GM04503 (cell line): ENCODE data around the gene DTNBP1.
"Not testable (repeated sequence)": the region's sequence is repeated elsewhere in the genome, so short reads cannot be mapped to it uniquely, and the experiment has no call there.

Source experiments
- DNase-seq: peaks from one replicate; pipeline ENCODE4 v3.0.0-alpha.2; 2012; ENCODE audit warnings: low read depth

DTNBP1 gene

GRCh38 chr6:15556711-15557110 is 106.1 kb downstream of the DTNBP1 start:
- no peak for DNase-seq

GRCh38 chr6:15555101-15556038 is 107.5 kb downstream of the DTNBP1 start:
- DNase-seq: no peak

- DNase-seq: no peak
Measured at GRCh38 chr6:15554728-15555100, 108.1 kb downstream of the DTNBP1 start.

- DNase-seq: no peak
Measured at GRCh38 chr6:15553736-15554294, 109.0 kb downstream of the DTNBP1 start.

- no peak for DNase-seq
Measured at GRCh38 chr6:15553031-15553430, 109.8 kb downstream of the DTNBP1 start.

GRCh38 chr6:15551798-15552197 is 111.0 kb downstream of the DTNBP1 start:
- DNase-seq: no peak

- DNase-seq: no peak
Measured at GRCh38 chr6:15551262-15551661, 111.6 kb downstream of the DTNBP1 start.

GRCh38 chr6:15550546-15551123 is 112.2 kb downstream of the DTNBP1 start:
- no peak for DNase-seq

- no peak for DNase-seq
Measured at GRCh38 chr6:15549371-15549770, 113.5 kb downstream of the DTNBP1 start.

- DNase-seq: no peak
Measured at GRCh38 chr6:15547400-15547799, 115.4 kb downstream of the DTNBP1 start.

GRCh38 chr6:15546591-15546990 is 116.2 kb downstream of the DTNBP1 start:
- no peak for DNase-seq

- DNase-seq: no peak
Measured at GRCh38 chr6:15544321-15544900, 118.4 kb downstream of the DTNBP1 start.

- not testable (repeated sequence) for DNase-seq
Measured at GRCh38 chr6:15543332-15543917, 119.4 kb downstream of the DTNBP1 start.

GRCh38 chr6:15539722-15540270 is 123.0 kb downstream of the DTNBP1 start:
- DNase-seq: no peak

- no peak for DNase-seq
Measured at GRCh38 chr6:15538766-15539495, 123.9 kb downstream of the DTNBP1 start.

GRCh38 chr6:15538106-15538505 is 124.7 kb downstream of the DTNBP1 start:
- DNase-seq: no peak

GRCh38 chr6:15536198-15536955 is 126.5 kb downstream of the DTNBP1 start:
- no peak for DNase-seq

- DNase-seq: no peak
Measured at GRCh38 chr6:15535495-15536197, 127.2 kb downstream of the DTNBP1 start.

- DNase-seq: no peak
Measured at GRCh38 chr6:15534974-15535373, 127.9 kb downstream of the DTNBP1 start.
